ENCODE measurements around the gene TMEM175.

TMEM175 gene, protein sequence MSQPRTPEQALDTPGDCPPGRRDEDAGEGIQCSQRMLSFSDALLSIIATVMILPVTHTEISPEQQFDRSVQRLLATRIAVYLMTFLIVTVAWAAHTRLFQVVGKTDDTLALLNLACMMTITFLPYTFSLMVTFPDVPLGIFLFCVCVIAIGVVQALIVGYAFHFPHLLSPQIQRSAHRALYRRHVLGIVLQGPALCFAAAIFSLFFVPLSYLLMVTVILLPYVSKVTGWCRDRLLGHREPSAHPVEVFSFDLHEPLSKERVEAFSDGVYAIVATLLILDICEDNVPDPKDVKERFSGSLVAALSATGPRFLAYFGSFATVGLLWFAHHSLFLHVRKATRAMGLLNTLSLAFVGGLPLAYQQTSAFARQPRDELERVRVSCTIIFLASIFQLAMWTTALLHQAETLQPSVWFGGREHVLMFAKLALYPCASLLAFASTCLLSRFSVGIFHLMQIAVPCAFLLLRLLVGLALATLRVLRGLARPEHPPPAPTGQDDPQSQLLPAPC

DNA sequence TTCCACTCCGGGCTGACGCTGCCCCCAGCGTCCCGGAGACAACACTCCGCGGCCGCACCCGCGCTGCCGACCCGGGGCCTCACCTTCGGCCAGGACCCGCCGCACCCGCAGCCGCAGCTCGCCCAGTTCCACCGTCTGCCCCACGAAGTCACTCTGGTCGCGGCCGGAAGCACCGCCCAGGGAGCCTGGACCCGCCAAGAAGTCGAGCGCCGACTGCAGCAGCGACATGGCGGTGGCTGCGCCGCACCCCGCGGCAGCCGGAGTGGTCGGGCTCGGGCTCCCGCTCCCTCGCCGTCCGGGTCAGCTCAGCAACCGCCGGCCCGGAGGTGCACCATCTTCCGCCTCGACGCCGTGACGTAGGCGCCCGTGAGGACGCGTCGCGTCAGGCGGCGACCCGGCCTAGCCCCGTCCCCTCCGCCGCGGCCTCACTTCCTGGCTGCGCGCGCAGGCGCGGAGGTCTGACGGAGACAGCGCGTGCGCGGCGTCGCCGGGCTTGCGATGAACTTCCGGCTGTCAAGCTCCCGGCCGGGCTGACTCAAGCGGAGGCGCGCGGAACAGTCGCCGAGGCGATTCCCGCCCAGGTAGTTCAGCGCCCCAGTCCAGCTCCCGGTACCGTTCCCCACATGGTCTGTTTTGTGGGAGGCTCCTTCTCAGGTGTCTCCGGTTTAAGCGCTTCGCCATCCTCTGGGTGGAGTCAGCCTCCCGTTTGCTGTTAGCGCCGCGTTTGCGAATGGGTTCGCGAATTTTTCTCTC is at the start of gene TMEM175, which contains the start of gene GAK:
TMEM175 (plus strand) TSS at position 501 of the 753 bp plus-strand sequence. CDS start 15,280 bp downstream, outside the sequence.
GAK (minus strand) TSS at position 357 of the 753 bp plus-strand sequence; CDS start at position 228, 129 bp downstream.
- peak; percentile 80 for DNase-seq

DNA sequence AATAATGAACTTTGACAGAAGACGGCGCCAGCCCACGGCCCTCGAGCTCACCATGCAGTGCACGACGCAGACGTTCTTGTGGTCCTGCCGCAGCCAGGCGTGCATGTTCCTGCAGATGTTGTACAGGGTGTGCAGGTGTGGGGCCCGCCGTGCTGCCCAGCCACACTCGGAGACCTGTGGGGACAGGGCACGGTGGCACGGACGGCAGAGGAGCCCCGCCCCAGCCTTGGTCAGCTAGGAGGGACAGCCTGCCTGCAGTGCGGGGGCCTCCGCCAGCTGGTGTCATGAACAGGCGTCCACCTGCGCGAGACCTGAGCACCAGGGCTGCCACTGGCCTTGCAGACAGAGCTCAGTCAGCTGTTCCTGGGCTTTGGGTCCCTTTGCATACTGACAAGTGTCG is 49.6 kb upstream of the TMEM175 start:
- no peak for DNase-seq

DNA sequence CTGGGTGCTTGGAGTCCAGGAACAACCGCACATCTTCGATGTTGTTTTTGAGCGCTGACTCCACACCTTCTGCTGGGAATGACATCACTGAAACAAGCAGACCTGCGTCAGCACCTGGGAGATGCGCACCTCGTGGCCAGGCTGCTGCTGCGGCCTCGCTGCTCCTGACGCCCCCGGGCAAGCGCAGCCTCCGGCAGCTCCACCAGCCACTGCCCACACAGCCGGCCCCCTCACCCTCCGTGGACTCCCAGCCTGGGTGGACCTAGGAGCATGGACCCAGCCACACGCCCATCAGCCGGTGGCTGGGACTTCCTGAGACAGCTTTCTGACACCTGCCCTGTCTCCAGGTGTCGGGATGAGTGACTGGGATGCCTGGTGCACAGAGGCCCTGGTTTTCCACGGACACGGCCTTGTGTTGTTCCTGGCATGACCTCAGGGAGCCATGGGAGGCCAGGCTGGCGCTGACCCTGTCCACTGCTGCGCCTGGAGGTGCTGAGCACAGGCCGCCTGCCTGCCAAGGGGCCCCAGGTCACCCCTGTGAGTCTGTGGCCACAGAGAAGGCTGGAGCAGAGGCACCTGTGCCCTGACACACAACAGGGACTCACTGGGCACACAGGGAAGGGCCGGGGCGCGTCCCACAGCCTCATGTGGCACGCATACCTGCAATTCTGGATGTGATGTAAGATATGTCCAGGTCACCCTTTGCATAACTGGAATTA is 48.7 kb upstream of the TMEM175 start:
- DNase-seq = no peak

DNA sequence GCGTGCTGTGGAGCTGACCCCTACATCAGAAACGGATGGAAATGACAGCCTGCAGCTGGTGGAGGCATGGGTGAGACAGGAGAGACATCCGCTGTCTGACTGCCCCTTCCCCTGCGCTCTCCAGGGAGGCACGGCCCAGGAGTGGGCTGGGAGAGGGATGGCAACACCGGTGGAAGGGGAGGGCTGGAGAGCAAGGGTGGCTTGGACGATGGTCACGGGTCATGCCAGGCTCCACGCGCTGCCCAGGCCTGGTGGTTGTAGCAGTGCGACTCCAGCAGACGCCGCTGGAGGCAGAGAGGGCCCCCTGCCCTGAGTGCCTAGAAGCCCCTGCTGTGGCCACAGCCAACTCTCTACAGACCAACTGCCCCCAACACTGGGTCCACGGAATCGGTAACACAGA is 48.0 kb upstream of the TMEM175 start:
- DNase-seq = no peak

DNA sequence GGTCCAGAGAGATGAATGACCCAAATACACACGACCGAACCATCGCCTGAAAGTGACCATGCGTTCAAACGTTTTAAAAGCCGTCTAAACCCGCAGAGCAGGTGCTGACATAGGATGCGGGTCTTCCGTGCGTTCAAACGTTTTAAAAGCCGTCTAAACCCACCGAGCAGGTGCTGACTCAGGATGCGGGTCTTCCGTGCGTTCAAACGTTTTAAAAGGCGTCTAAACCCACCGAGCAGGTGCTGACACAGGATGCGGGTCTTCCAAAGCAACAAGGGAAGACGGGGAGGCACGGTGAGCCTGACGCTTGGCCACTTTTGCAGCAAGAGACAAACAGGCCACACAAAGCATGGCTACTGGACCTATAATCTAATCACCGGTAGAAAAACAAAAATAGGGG is 47.4 kb upstream of the TMEM175 start:
- no peak for DNase-seq

DNA sequence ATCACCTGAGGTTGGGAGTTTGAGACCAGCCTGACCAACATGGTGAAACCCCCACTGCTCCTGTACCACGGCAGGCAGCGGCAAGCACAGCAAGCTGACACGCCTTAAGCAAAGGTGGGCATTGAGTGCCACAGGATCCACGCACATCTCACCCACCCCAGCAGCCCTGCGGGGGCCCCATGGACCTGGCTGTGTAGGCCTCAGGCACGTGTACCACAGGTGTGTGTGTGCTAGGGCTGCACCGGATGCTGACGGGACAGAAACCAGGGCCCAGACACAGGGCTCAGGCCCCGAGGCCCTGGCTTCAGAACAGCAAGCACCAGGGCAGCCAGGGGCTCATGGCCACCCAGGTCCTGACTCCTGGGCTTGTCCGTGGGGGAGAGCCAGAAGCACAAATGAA is 46.9 kb upstream of the TMEM175 start:
- no peak for DNase-seq

DNA sequence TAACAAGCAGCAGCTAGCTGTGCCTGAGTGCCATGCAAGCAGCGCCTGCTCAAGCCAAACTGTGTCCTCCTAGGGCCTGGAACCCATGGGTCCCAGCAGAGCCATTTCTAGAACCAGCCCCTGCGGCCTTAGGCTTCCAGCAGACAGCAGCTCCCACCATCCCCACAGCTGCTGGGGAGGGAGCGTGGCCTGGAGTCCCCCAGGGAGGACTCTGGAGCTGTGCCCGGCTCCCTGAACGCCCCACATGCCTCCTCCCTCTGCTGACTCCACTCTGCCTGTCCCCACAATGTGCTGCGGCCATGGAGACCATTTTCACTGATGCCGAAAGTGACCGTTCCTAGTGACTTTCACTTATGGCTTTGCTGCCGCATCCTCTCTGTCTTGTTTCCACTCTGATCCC is 46.0 kb upstream of the TMEM175 start:
- DNase-seq = no peak

DNA sequence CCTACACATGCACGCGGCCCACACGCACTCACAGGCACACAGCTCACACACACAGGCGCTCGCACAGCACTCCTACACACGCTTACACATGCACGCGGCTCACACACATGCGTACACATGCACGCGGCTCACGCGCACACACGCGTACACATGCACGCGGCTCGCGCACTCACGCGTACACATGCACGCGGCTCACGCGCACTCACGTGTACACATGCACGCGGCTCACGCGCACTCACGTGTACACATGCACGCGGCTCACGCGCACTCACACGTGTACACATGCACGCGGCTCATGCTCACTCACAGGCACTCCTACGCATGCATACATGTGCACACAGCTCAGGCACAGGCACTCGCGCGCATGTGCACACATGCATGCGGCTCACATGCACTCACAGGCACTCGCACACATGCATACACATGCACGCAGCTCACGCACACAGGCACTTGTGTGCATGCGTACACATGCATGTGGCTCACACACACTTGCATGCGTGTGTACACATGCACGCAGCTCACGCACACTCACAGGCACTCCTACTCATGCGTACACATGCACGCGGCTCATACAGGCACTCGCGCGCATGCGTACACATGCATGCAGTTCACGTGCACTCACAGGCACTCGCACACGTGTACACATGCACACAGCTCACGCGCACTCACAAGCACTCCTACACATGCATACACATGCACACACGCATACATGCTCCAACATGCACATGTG is 45.1 kb upstream of the TMEM175 start:
- DNase-seq = no peak

DNA sequence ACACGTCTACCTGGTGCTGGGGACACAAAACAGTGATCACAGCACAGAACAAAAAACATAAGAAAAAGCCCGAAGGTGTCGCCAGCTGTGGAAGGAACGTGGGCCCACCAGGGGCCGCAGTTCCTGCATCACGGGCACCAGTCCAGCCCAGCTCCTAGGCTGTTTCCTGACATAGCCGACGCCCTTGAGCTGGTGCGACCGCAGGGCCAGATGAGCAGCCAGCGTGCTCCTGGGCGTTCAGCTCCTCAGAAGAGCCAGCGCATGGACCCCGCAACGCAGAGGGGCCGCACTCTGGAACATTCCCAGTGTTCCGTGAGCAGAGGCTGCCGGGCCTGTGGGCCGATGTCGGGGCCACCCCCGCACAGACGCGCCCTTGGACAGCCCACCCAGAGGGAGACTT is 44.2 kb upstream of the TMEM175 start:
- no peak for DNase-seq

DNA sequence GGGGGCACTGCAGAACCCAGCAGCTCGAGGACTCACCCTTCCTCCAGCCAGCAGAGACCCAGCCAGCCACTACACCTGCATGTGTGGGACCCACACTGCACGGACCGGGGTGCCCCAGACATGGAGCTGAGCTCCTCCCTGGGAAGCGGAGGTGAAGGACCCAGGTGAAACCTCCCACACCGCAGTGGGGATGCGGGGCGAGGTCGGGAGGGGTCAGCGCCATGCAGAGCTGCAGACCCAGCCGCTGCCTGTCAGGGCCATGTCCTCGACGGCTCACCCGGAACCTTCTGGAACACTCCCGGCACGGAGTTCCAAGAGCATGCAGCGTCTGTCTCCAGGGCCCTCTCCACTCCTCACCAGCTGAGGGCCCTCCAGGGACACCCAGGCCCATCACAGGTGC is 42.7 kb upstream of the TMEM175 start:
- no peak for DNase-seq

DNA sequence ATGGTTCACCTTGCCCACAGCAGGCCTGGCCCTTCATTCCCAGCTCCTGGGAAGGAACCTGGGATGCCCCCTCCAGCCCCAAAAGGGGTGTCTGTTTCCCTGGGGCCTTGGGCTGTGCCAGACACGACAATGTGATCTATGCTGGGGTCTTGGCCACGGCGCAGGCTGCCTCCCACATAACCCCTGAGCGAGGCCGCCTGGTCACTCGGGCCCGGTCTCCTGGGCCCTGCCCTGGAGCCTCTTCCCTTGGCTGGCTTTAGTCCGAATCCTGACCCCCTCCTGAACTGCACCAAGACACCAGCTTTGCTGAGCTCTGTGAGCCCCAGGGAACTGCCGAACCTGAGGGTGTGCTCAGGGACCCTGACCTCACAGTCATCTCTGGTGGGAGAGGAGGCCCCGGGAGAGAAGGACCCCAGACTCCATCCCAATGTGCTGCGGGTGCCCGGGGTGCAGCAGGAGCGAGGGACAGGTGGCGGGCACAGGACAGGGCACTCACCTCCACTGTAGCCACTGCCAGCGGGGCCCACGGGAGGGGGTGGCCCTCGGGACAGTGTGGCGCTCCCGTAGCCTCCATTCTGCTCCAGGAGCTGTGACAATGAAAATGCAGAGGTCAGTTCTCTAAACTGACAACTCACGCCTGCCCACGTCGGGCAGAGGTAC is 42.1 kb upstream of the TMEM175 start:
- DNase-seq = no peak

DNA sequence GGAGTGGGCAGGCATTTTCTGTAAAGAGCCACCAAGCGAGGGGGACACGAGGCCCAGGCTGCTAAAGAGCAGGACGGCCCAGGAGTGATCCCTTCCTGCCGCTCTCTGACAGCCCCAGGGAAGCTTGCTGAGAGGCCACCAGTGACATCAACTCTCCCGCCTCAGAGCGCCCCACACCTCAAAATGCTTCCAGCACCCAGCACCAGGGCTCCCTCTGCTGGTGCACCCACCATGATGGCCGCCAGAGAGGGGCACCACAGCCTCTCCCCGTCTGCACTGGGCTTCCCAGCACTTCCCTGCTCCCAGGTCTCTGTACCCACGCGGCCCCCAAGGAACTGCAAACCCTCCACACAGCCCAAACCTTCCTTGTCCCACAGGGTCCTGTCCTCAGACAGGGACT is 40.5 kb upstream of the TMEM175 start:
- DNase-seq = no peak

DNA sequence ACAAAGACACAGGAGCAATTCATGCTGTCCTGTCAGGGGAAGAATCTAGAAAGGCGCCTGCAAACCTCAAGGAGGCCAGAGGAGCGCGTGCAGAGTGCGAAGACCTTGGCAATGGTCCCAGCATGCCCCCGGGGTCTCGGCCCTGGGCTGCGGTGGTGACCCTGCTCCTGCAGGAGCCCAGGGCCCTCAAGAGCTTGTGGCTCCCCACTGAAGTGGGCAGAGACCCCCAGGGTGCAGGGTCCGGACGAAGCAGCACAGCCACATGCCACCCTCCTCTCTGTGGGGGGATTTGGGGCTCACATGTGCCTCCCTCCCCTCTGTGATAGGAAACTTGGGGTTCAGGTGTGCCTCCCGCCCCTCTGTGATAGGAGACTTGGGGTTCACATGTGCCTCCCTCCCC is 39.5 kb upstream of the TMEM175 start:
- DNase-seq = no peak

DNA sequence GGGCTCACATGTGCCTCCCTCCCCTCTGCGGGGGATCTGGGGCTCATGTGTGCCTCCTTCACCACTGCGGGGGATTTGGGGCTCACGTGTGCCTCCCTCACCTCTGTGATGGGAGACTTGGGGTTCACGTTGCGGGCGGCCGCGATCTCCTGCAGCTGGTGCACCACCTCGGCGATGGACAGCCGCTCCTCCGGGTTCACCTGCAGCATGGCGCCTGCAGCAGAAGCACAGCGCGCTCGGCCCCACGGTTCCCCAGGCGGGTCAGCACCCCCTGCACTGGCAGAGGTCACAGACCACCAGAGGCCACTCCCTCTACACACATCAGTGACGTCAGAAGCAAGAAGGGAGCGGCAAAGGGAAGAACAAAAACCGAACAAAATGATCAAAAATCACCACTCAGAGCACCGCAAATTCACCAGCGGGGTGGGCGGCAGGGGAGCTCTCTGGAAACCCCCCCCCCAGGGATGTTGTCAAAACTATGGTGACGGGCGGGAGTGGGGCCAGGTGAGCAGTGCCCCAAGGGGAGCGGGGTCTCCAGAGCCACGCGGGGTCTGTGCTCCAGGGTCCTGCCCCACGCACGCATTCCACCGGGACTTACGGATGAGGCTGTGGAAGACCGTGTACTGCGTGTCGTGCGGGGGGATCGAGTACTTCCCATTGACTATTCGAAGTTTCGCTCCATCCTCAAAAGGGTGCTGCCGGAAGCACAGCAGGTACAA is 38.8 kb upstream of the TMEM175 start:
- no peak for DNase-seq

DNA sequence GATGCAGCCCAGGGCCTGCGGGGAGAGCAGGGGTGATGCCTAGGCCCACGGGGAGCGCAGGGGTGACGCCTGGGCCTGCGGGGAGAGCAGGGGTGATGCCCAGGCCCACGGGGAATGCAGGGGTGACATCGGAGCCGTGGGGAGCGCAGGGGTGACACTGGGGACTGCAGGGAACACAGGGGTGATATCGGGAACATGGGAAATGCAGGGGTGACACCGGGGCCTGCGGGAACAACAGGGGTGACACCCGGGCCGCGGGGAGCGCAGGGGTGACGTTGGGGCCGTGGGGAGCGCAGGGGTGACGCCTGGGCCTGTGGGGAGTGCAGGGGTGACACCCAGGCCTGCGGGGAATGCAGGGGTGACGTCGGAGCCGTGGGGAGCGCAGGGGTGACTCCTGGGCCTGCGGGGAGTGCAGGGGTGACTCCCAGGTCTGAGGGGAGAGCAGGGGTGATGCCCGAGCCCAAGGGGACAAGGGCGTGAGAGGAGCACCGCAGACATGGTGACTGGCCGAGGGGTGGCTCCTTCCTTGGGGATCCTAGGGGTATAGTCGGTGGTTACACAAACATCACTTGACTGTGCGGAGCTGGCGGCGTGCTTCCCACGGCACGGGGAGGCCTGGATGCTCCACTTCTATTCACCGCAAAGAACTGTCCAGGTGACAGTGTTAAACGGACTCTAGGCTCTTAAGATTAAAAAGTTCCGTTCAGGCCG is 38.1 kb upstream of the TMEM175 start:
- DNase-seq = no peak

DNA sequence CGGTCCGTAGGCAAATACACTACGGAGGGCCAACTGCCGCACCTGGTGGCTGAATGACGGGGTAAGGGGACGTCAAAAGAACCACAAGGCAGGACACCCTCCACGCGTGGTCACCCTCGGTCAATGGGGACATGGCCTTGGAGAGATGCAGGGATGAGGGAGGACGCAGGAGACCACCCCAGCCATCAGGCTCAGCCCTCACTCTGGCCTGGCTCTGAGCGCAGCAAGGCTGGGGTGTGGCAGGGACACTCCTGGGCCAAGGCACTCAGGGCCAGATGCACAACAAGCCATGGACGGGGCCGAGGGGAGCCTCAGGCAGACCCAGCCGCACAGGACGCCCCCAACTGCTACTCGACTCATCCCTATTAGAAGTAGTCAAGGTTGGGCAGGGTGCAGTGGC is 36.7 kb upstream of the TMEM175 start:
- DNase-seq = no peak

DNA sequence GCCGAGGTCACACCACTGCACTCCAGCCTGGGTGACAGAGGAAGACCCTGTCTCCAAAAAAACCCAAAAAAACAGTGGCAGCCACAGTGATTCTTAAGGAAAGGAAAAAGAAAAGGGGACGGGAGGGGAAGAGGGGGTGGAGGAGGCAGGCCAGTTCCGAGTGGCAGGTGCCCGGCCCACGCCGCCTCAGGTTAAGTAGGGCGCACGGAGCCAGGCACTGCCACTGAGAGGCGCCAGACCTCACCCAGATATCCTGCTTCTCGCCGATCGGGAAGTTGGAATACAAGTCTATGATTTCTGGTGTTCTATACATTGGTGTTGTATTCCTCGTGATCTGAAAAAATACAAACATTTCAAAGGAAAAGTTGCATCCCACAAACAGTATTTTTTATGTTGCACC is 36.0 kb upstream of the TMEM175 start:
- DNase-seq = no peak

DNA sequence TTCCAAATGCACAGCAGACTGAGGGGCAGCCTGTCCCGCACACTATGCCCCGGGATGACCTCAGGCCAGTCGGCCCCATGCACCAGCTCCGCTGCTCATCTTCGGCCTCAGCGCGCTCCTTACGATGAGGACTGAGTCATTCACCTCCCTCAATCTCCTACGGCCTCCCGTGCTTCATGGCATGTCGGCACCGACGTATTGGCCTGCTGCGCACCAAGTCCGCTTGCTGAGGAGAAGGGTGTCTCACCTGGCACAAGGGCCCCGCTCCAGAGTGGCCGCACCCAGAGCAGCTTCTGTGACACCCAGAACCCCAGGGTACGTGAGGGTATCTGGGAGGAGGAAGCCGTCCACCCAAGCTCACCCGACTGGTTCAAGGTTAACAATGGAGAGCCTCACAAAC is 35.6 kb upstream of the TMEM175 start:
- DNase-seq = no peak

DNA sequence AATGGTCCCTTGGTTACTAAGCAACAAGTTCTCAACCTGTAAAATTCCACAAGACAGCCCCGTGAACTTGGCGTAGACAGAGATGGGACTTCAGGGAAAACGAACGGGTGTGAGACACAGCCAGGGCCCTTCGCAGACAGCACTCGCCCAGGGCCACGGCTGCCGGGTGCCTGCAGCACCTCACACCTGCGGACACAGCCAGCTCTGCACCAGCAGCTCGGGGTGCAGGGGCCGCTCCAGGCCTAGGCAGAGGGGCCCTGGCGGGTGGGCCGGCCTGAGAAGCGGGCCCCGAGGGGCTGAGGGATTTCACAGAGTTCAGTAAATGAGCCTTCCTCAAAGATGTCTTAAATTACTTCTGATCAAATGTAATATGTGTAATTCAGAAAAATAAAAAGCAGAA is 34.1 kb upstream of the TMEM175 start:
- DNase-seq = no peak

DNA sequence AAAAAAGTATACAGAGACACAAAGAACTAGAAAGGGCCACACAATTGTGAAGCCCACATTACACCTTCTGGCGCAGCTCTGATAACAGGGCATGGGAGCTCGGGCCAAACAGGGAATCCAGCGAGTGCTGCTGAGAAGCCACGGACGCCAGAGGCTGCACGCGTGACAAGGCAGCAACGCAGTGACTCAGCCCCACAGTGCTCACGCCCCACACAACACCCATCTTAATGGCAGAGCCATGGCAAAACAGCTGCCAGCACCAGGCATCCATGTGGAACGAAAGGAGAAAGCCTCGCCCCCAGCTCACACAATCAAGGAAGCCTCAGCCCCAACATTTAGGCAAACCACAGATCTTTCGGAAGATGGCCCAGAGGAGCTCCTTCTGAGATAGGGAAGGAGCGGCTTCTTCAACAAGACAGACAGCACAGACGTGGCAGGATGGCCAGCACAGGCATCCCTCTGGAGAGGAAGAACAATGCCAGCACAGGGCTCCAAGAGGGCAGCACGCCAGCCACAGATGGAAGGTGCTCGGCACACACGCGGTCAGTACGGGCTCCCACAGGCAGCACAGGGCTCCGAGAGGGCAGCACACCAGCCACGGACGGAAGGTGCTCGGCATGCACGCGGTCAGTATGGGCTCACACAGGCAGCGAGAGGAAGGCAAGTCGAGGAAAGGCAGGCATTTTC is 33.2 kb upstream of the TMEM175 start:
- DNase-seq = no peak

All from NCI-H526 treated with DMSO at 0.1 percent for 48 hours (cell line).